Stimulated activated CD8-positive, alpha-beta memory T cell treated with anti-CD3 and anti-CD28 coated beads, Interleukin-4, amount 100 ng/mL, for 4 hours (primary cell): ENCODE measurements around the gene PREX1.

Source experiments
- DNase-seq, 2 donors: peaks; one replicate each; pipeline ENCODE4 v3.0.0-alpha.2; 2020; ENCODE audit warnings: low read depth in 2 of 2, low spot score in 1 of 2

Gene PREX1

DNA sequence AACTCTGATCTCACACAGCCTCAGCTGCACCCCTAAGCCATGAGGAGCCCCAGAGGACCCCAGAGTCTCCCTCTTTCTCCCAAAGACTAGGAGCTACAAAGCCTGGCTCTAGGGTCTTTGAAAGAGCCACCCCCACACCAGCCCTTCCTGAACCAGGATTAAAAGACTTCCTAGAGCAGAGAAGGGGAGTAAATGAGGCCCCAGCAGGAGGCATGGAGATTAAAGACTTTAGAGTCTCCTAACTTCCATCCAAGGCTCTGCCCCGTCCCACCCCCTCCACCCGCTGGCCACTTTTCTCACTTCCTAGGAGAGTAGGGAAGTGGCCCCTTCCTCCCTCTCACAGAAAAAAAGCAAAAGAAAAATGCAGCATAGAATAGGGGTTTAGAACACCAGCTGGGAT, 1.7 kb downstream of the PREX1 start:
- DNase-seq, result no peak

GRCh38 chr20:48825566-48825920, 2.3 kb downstream of the PREX1 start:
- DNase-seq, result no peak

DNA sequence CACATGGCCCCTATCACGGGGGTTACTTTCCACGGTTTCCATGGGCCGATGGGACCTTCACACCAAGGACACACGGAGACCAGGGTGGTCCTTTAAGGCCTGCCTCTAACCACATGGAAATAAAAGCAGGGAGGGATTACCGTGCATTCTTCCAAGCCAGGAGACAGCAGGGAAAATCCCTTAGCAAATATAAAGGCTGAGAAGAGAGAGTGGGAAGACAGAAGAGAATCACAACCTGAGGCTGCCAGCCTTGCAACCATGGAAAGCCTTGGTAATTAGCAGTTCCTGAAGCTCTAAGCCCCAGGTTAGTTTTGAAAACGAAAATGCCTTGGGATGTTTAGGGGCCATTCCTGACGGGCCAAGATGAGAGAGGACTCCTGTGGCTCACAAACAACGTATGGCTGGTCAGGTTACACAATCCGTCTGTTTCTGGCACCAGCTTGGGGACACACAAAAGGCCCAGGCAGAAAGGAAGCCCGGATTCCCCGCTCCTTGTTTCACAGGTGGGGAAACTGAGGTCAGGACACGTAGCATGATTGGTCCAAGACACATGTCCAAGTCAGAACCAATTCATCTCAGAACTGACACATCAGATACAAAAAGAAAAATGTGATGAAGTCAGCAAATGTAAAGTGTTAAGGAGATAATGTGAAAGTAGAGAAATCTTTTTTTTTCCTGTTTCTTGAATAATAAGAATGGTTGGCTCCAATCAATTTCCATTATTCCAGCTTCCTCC, 2.8 kb downstream of the PREX1 start:
- no peak for DNase-seq

GRCh38 chr20:48823960-48824498, 3.8 kb downstream of the PREX1 start:
- DNase-seq, result peak in 1 of 2 donors; percentile 39

DNA sequence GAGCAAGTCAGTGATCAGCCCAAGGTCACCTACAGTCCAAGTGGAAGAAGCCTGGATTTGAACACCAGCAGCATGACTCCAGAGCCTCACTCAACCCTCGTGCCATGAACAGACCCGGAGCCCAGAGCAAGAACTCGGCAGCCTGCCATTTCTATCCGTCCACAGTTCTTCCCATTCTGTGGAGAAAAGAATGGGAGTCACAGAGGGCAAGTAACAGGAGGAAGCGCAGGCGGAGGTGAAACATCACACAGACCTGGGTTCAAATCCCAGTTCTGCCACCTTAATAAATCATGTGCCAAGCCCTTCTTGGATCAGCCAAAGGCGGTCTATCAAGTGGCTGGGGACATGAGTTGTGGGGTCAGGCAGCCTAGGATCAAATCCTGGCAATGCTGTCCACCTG, 4.3 kb downstream of the PREX1 start:
- DNase-seq, result no peak

DNA sequence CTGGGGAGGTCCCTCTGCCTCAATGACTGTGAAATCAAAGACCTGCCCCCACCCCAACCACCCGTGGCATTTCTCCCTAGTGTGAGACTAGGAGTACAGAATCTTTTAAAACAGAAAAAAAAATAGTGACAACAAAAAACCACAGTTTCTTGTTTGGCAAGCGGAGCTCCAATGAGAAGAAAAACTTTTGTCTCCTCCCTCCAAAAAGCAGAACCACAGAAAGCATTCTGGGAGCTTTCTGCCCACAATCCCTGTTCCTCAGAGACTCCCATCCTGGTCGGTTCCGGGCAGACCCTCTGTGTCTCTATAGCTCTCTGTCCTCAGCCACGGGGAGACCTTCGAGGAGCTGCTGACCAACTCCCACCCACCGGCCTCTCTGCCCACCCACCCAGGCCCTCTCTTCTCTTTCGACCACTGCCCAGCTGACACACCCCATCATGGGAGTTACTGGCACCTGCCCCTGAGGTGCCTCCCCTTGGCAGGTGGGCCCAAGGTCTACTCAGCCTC, 4.9 kb downstream of the PREX1 start:
- DNase-seq, result no peak

GRCh38 chr20:48822178-48822577, 5.6 kb downstream of the PREX1 start:
- DNase-seq, result no peak

- no peak for DNase-seq
Observed at GRCh38 chr20:48821261-48821920, 6.4 kb downstream of the PREX1 start.

DNA sequence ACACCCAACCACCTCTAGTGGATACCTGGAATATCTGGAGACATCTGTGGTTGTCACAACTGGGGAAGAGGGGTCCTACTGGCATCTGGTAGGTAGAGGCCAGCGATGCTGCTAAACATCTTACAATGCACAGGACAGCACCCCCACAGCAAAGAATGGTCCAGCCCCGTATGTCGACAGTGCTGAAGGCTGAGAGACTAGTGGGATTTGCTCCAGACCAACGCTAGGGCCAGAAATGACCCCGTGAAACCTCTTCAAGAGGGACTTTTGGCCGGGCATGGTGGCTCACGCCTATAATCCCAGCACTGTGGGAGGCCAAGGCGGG, 7.2 kb downstream of the PREX1 start:
- DNase-seq, result no peak

- no peak for DNase-seq
Observed at GRCh38 chr20:48819821-48820648, 7.8 kb downstream of the PREX1 start.

DNA sequence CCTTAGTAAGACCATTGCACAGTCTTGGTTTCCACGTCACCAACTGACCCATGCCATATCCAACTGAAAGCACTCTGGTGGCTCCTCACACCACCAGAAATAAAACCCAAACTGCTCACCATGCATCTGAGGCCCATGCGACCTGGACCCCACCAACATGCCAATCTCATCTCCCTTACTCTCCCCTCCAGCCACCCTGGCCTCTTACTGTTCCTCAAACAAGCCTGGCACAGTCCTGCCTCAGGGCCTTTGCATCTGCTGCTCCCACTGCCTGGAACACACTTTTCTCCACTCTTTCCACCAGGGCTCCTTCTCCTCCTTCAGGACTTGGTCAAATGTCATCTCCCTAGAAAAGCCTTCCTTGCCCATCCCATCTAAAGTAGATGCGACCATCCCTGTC, 8.7 kb downstream of the PREX1 start:
- no peak for DNase-seq

DNA sequence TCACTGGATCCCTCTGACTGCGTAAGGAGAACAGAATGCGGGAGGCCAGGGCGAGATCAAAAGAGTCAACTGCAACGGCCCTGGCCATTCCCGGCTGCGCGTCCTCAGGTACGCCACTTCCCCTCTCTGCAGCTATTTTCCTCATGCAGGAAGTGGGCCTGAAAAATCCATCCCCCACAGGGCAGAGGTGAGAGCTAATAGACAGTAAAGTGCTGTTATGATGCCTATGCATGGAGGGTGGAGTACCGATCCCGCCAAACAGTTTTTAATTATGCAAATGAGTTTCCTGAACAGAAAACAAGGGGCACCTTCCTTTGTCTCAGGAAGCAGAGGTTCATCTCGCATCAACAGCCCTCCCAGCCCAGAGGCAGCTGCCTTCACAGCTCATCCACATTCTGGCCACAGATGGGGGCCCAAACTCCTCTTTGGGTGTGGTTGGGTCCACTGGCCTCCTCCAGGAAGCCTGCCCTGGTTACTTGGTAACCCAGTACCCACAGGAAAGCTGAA, 9.3 kb downstream of the PREX1 start:
- DNase-seq, result no peak

GRCh38 chr20:48818031-48818370, 9.8 kb downstream of the PREX1 start:
- DNase-seq, result no peak

- no peak for DNase-seq
Observed at GRCh38 chr20:48817367-48818030, 10.3 kb downstream of the PREX1 start.

- DNase-seq, result no peak
Observed at GRCh38 chr20:48816282-48817205, 11.3 kb downstream of the PREX1 start.

GRCh38 chr20:48815537-48815936, 12.3 kb downstream of the PREX1 start:
- DNase-seq, result no peak

GRCh38 chr20:48814633-48815032, 13.2 kb downstream of the PREX1 start:
- no peak for DNase-seq

DNA sequence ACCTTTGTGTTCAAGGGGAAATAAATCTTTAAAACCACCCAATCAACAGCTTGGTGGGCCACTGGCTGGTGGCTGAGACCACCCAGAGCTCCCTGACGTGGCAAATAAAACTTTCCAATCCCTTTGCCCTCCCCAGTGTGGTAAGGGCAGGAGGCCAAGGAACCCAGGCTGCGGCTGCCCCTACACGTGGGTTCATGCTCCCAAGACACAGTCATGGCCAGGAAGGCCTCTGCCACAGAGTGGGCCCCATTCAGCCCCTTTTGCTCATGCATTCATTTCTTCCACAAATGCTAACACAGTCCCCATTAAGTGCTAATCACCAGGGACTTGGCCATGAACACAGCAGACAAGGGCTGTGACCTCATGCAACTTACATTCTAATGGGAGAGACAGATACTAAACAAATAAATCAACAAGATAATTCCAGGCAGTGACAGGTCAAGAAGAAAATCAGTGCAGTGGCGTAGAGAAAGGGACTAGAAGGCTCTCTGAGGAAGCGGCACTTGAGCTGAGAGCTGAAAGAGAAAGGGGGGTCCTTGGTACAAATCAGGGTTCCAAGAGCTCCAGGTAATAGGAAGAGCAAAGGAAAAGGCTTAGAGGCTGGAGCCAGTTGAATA, 13.8 kb downstream of the PREX1 start:
- no peak for DNase-seq

GRCh38 chr20:48813446-48813747, 14.4 kb downstream of the PREX1 start:
- DNase-seq, result no peak
